Ascending aorta (tissue), 2 donors: ENCODE data around the gene NECAB3. TPM values are rescaled to one million over a fixed set of nuclear protein-coding genes. Genes with fewer than 3 reads are reported as not detected.

ENCODE experiments used
- DNase-seq, 2 donors: peaks; one replicate each; pipeline ENCODE4 v3.0.0-alpha.2; 2019; ENCODE audit warnings: low spot score in 2 of 2
- H3K27ac ChIP-seq, 2 donors: fragments of 200-600 bp; sonication (generic); one replicate each; pipeline ENCODE4 v1.5.1; 2016 to 2017; ENCODE audit warnings: mild to moderate bottlenecking in 1 of 2
- H3K27me3 ChIP-seq: fragments of 200-600 bp; sonication (generic); one replicate; pipeline ENCODE4 v1.5.1; 2017
- H3K36me3 ChIP-seq, 2 donors: fragments of 200-600 bp; sonication (generic); one replicate each; pipeline ENCODE4 v1.5.1; 2016
- H3K4me1 ChIP-seq, 2 donors: fragments of 200-600 bp; sonication (generic); one replicate each; pipeline ENCODE4 v1.5.1; 2016 to 2017; ENCODE audit warnings: mild to moderate bottlenecking in 1 of 2
- H3K4me3 ChIP-seq, 2 donors: fragments of 200-600 bp; sonication (generic); one replicate each; pipeline ENCODE4 v1.5.1; 2016 to 2017; ENCODE audit warnings: mild to moderate bottlenecking in 1 of 2
- H3K9me3 ChIP-seq, 2 donors: fragments of 200-600 bp; sonication (generic); one replicate each; pipeline ENCODE4 v1.5.1; 2016
- CTCF ChIP-seq, 3 experiments: fragments of 200-600 bp in 2 of 3; fragments of 450-650 bp in 1 of 3; sonication (generic) in 2 of 3; IDR thresholded peaks; one replicate each; pipeline ENCODE4 v1.5.1; 2016 to 2019; ENCODE audit warnings: antibody characterized with exemption in 3 of 3, mild to moderate bottlenecking in 1 of 3, moderate library complexity in 1 of 3
- intact Hi-C: fragments of 100-400 bp; cut with DNase I; formaldehyde crosslinking; loops from one replicate; pipeline ENCODE4 v1.15.1; 2023
- total RNA-seq: library from RNA; depleted of rRNA; stranded (reverse); fragments of >200 nt; gene quantifications from one replicate; pipeline ENCODE4 v1.1.0, GENCODE V29; 2016

The NECAB3 gene
- total RNA-seq, 1 donor from 2014 or later = 21.3 TPM

DNA sequence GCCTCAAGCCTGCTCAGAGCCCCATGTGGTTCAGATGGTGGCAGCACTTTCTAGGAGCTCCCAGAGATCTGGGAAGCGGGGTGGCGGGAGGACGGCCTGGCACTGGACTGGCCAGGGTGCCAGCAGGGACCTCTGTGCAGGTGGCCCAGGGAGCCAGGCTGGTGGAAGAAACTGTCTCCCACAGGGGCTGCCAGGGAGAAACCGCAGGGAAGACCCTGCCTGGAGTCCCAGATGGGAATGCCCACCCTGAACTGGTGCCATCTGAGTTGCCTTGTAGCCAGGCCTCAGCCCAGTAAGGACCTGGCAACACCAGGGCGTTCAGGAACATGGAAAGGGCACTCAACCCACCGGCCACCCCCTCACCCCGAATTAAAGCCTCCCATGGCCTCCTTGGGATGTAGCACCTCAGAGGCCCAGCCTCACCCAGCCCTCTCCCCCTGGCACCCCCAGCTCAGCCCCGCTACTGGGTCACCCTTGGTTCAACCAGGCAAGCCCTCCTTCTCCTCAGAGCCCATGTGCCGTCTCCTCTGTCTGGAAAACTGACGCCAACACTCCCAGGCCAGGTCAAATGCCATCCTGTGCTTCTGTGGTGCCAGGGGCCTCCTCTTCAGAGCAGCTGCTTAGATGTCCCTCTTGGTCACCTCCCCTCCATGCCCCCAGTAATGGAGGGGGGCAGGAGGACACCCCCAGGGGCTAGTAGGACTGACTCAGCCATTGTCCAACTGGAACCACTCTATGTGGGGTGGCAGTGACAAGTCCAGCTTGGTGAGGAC is 18.0 kb downstream of the NECAB3 start:
- Histone ChIP-seq H3K27ac (no peak overlapping the region), H3K9me3 (no peaks in the 10 kb centered on the region), H3K4me3 (no peak overlapping the region), H3K36me3 (peaks cover 33 to 36% of the 10 kb centered on the region in 2 donors), H3K4me1 (peaks cover 0 to 4% of the 10 kb centered on the region in 2 donors), H3K27me3 (no peaks in the 10 kb centered on the region)
- no peak for TF ChIP-seq CTCF (IDR thresholded peaks at IDR 0.05)
- intact Hi-C loops = no loop called here
- no peak for DNase-seq

- no peak overlapping the region for H3K27ac ChIP-seq
- no peak for DNase-seq
- H3K36me3 ChIP-seq = peaks cover 33 to 34% of the 10 kb centered on the region in 2 donors
- intact Hi-C loops = no loop called here
- TF ChIP-seq CTCF (IDR thresholded peaks at IDR 0.05) = no peak
- H3K4me1 ChIP-seq = peaks cover 0 to 4% of the 10 kb centered on the region in 2 donors
- H3K27me3 ChIP-seq = no peaks in the 10 kb centered on the region
- no peak overlapping the region for H3K4me3 ChIP-seq
- no peaks in the 10 kb centered on the region for H3K9me3 ChIP-seq
Observed at GRCh38 chr20:33655164-33655563, 19.1 kb downstream of the NECAB3 start.

DNA sequence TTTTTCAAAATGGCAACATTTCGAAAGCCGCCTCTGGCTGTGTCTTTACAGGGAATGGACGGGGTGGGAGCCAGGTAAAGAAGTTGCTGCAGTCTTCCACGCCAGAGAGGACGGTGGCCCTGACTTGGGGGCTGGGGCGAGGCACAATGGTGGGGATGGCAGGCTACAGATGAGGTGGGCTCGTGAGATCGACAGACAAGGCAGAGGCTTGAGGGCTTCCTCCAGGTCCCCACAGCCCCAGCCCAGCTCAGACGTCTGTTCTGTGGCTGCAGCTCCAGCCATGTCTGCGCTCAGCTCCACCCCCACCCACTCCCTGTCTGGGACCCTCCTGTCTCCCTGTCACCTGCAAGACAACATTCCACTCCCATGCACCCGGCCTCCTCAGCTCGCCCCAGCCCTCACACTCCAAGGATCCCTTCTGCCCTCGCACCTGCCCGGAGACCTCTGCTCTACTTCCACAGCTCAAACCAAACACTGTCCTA is 19.5 kb downstream of the NECAB3 start:
- Histone ChIP-seq H3K9me3 (no peaks in the 10 kb centered on the region), H3K36me3 (peaks cover 28 to 29% of the 10 kb centered on the region in 2 donors), H3K27me3 (no peaks in the 10 kb centered on the region), H3K4me3 (no peak overlapping the region), H3K4me1 (peaks cover 0 to 4% of the 10 kb centered on the region in 2 donors), H3K27ac (no peak overlapping the region)
- DNase-seq = peak in 1 of 2 donors; percentile 62
- intact Hi-C loops = no loop called here
- no peak for TF ChIP-seq CTCF (IDR thresholded peaks at IDR 0.05)

DNA sequence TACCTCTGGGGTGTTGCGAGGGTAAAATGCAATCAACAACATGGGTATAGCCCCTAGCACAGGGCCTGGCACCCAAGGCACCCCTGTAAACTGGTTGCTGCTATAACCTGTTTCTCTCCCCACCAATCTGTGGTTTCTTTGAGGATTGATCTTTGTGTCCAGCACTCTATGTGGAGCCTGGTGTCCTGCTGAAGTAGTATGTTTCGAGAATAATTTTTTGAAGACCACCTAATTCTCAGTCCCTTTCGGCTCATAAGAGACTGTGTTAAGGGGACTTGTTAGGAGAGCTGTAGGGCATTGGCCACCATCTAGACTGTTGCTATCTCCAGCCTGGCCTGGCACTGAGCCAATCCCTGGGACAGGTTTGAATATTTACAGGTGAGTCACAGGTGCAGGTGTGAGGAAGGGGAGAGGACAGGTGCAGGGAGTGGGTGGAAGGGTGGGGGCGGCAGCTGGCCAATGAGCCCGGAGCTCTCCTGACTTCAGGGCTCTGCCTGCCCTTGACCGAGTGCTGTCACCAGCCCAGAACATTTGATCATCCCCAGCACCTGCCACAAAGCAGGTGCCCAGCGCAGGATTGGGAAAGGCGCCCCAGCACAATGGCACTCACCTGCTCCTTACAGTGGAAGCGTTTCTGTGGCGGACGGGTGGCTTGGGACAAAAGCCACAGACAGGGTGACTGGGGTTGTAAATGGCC is 20.2 kb downstream of the NECAB3 start:
- Histone ChIP-seq H3K27ac (no peak overlapping the region), H3K9me3 (no peaks in the 10 kb centered on the region), H3K4me1 (peaks cover 0 to 4% of the 10 kb centered on the region in 2 donors), H3K36me3 (peaks cover 21 to 23% of the 10 kb centered on the region in 2 donors), H3K4me3 (no peak overlapping the region), H3K27me3 (no peaks in the 10 kb centered on the region)
- intact Hi-C loops = no loop called here
- no peak for DNase-seq
- no peak for TF ChIP-seq CTCF (IDR thresholded peaks at IDR 0.05)

- peak; percentile 68 to 81 (median 80) for TF ChIP-seq CTCF (IDR thresholded peaks at IDR 0.05)
- intact Hi-C loops = no loop called here
- H3K36me3 ChIP-seq = peaks cover 15 to 17% of the 10 kb centered on the region in 2 donors
- H3K4me1 ChIP-seq = peaks cover 3 to 4% of the 10 kb centered on the region in 2 donors
- no peaks in the 10 kb centered on the region for H3K9me3 ChIP-seq
- no peak overlapping the region for H3K27ac ChIP-seq
- H3K27me3 ChIP-seq = no peaks in the 10 kb centered on the region
- no peak for DNase-seq
- peak overlapping the region; percentile 7 to 44 for H3K4me3 ChIP-seq
Observed at GRCh38 chr20:33653218-33653899, 20.9 kb downstream of the NECAB3 start.
